NCI-H226 (cell line): ENCODE results near the gene EGR4.

Source experiments
- DNase-seq: peaks from one replicate; pipeline ENCODE4 v3.0.0-alpha.2; 2015

Gene EGR4

GRCh38 chr2:73244580-73244979 is 48.8 kb downstream of the EGR4 start:
- no peak for DNase-seq

DNA sequence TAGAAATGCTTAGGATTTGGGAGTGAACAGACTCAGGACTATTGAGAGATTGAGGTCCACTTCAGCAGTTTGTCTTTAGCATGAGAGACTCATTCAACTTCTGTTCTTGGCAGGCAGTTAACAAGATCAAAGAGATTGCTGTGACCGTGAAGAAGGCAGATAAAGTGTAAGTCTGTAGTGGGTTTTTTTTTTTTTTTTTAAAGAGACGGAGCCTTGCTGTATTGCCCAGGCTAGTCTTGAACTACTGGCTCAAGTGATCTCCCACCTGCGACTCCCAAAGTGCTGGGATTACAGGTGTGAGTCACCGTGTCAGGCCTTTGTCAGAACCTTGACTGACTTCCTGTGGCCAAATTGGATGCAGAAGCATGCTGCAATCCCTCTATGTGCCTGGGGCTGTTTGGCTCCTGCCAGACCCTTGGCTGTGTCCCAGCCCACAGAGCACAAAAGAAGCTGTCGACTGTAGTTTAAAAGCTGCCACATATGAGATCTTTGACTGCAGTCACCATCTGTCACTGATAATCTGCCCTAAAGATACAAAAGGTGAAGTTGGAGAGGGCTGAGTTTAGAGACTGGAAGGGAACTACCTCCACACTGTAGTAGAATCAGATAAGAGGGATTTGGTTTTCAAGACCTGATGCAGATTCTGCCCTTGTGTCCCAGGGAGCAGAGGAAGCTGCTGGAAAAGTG is 49.3 kb downstream of the EGR4 start:
- DNase-seq = peak; percentile 79
